Measurements from ENCODE around the gene CELSR3. TPM values are rescaled to one million over a fixed set of nuclear protein-coding genes. Genes with fewer than 3 reads are reported as not detected.
A peak's percentile ranks its signal among the peaks of the same experiment; 100 is the strongest.

The CELSR3 gene
- total RNA-seq, 2 donors from 2014 or later, result 0.65 to 0.67 TPM

GRCh38 chr3:48623851-48624547 is 38.7 kb downstream of the CELSR3 start:
- peak; percentile 68 for DNase-seq (ENCODE audit: low spot score)
- intact Hi-C loops (cut with DNase I), result no loop called here

GRCh38 chr3:48621461-48621869 is 41.2 kb downstream of the CELSR3 start, which contains the start of gene TMEM89:
Gene TMEM89 (minus strand): TSS chr3:48621769. CDS start chr3:48621756, 13 bp downstream.
- intact Hi-C loops (cut with DNase I), result no loop called here
- peak; percentile 73 for DNase-seq (ENCODE audit: low spot score)

- DNase-seq (ENCODE audit: low spot score), result peak; percentile 65
- intact Hi-C loops (cut with DNase I), result no loop called here
Observed at GRCh38 chr3:48619541-48620524, 42.9 kb downstream of the CELSR3 start.

GRCh38 chr3:48617559-48617958 is 45.1 kb downstream of the CELSR3 start:
- DNase-seq (ENCODE audit: low spot score), result no peak
- intact Hi-C loops (cut with DNase I), result no loop called here

GRCh38 chr3:48614044-48614443 is 48.6 kb downstream of the CELSR3 start:
- intact Hi-C loops (cut with DNase I), result no loop called here
- DNase-seq (ENCODE audit: low spot score), result no peak

GRCh38 chr3:48612309-48612708 is 50.4 kb downstream of the CELSR3 start:
- intact Hi-C loops (cut with DNase I), result no loop called here
- no peak for DNase-seq (ENCODE audit: low spot score)

- intact Hi-C loops (cut with DNase I), result no loop called here
Observed at GRCh38 chr3:48609088-48610005, 53.3 kb downstream of the CELSR3 start, which contains the start of gene UQCRC1. Gene UQCRC1 (minus strand): TSS chr3:48609646. CDS start chr3:48609620, 26 bp downstream.

GRCh38 chr3:48607519-48607918 is 55.2 kb downstream of the CELSR3 start:
- no peak for DNase-seq (ENCODE audit: low spot score)
- intact Hi-C loops (cut with DNase I), result no loop called here

More at GRCh38 chr3:48609088-48610005, 53.3 kb downstream of the CELSR3 start, which contains the start of gene UQCRC1:
- peak; percentile 98 for DNase-seq (ENCODE audit: low spot score)

GRCh38 chr3:48601622-48601994 is 61.1 kb downstream of the CELSR3 start:
- DNase-seq (ENCODE audit: low spot score), result no peak
- intact Hi-C loops (cut with DNase I), result no loop called here

- DNase-seq (ENCODE audit: low spot score), result no peak
Observed at GRCh38 chr3:48600711-48601621, 61.7 kb downstream of the CELSR3 start.

GRCh38 chr3:48599509-48600285 is 63.0 kb downstream of the CELSR3 start:
- intact Hi-C loops (cut with DNase I), result no loop called here
- DNase-seq (ENCODE audit: low spot score), result no peak

More at GRCh38 chr3:48600711-48601621, 61.7 kb downstream of the CELSR3 start:
- intact Hi-C loops (cut with DNase I), result no loop called here

GRCh38 chr3:48599077-48599501 is 63.6 kb downstream of the CELSR3 start:
- intact Hi-C loops (cut with DNase I), result no loop called here
- no peak for DNase-seq (ENCODE audit: low spot score)

- intact Hi-C loops (cut with DNase I), result no loop called here
- DNase-seq (ENCODE audit: low spot score), result no peak
Observed at GRCh38 chr3:48598323-48599076, 64.2 kb downstream of the CELSR3 start.

- intact Hi-C loops (cut with DNase I), result no loop called here
- no peak for DNase-seq (ENCODE audit: low spot score)
Observed at GRCh38 chr3:48597408-48597800, 65.3 kb downstream of the CELSR3 start.

- DNase-seq (ENCODE audit: low spot score), result no peak
- intact Hi-C loops (cut with DNase I), result no loop called here
Observed at GRCh38 chr3:48596676-48597407, 65.8 kb downstream of the CELSR3 start.

- DNase-seq (ENCODE audit: low spot score), result no peak
- intact Hi-C loops (cut with DNase I), result no loop called here
Observed at GRCh38 chr3:48596157-48596556, 66.5 kb downstream of the CELSR3 start.

Data from posterior vena cava (tissue), 2 donors.